Activated CD4-positive, alpha-beta T cell treated with anti-CD3 and anti-CD28 coated beads for 4 hours (primary cell): ENCODE results near the gene RALGAPA1.
"Not testable (repeated sequence)": the region's sequence is repeated elsewhere in the genome, so short reads cannot be mapped to it uniquely, and the experiment has no call there.

ENCODE experiments used
- DNase-seq, 2 donors: peaks; one replicate each; pipeline ENCODE4 v3.0.0-alpha.2; 2020

The RALGAPA1 gene

DNA sequence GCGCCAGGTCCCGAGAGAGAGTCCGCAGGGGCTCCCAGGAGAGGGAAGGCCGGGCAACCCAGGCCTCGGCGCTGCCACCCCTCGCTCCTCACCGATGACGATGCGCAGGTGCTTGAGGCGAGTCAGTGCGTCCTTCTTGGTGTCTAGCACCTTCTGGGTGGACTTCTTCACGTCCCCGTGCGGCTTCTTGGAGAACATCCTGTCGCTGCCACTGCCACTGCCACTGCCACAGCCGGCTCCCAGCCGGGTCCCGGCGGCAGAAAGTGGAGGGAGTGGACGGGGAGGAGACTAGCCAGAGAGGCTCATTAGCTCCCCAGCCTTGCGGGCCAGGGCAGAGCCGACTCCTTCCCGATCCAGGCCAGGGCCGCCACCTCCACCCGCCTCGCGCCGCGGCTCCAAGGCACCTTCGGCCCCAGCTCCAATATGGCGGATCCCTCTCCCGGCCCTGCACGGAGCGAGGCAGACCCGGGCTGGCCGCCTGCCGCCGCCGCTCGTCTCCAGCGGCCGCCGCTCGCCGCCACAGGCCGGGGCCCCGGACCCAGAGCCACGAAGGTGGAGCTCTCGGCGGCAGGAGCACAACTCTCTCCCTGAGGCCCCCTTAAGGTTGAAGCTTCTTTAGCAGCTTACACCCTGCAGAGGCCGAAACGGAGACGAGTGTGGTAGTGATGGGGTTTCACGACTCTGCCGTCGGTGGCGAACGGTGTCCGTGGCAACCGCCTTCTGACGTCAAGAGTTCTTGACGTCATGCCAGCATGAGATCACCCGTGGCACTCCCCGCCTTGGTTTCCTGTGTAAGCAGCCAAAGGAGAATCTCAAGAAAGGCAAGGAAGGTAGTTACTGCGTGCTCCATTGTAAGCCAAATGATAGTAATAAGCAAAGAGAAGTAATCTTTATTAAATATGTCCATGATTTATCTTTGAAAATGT, at the start of gene RALGAPA1:
Gene RALGAPA1 (minus strand): TSS at position 658 of the 926 bp plus-strand sequence. CDS start 460 bp downstream, at position 198.
- peak; percentile 91 to 94 for DNase-seq

DNA sequence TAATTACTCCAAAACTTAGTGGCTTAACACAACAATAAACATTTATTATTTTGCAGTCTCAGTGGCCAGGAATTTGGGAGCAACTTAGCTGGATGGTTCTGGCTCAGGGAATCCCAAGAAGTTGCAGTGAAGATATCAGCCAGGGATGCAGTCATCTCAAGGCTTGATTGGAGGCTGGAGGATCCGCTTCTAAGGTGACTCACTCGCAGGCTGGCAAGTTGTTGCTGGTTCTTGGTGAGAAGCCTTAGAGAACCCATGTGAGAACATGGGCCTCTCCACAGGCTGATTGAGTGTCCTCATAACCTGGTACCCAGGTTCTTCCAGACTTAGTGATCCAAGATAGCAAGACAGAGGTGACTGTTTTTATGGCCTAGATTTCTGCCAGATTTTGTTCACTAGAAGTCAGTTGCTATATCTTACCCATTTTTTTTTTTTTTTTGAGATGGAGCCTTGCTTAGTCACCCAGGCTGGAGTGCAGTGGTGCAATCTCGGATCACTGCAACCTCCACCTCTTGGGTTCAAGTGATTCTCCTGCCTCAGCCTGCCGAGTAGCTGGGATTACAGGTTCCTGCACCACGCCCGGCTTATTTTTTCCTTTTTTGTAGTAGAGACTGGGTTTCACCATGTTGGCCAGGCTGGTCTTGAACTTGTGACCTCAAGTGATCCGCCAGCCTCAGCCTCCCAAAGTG, 49.6 kb upstream of the RALGAPA1 start:
- DNase-seq = no peak

GRCh38 chr14:35855876-35856481, 46.9 kb upstream of the RALGAPA1 start:
- no peak for DNase-seq

DNA sequence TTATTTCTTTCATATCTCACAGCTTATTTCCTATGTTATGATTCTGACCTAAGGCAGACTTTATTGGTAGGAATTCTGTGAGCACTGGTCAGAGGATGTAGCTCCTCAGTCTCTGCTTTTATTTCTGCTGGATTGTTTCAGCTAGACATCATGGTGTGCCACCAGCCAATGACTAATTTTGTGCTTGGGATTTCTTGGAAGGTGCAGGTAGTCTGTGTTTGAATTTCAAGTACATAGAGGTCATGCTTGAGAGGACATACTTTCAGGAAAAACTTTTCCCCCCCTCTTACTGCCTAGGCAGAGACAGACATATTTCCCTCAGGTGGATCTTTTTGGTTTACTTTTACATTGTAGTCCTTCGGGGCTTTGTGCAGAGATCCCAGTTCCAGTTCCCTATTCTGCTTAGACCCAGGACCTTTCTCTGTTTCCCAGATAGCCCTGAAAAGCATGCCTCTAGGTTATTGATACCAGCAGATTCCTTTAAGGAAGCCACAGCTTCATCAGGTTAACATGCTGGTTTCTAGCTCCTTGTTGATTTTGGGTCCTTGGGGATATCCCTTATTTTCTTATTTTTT, 45.7 kb upstream of the RALGAPA1 start:
- DNase-seq = no peak

DNA sequence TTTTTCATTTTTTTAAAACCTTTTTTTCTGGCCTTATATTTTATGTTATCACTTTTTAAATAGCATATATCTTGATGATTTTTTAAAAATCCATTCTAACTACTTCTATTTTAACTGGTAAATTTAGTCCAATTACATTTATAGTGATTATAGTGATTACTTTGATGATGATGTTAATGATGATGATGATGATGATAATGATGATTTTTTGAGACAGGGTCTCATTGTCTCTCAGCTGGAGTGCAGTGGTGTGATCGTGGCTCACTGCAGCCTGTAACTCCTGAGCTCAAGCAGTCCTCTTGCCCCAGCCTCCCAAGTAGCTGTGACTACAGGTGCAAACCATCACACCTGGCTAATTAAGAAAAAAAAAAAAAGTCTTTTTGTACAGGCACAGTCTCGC, 44.1 kb upstream of the RALGAPA1 start:
- DNase-seq = no peak

DNA sequence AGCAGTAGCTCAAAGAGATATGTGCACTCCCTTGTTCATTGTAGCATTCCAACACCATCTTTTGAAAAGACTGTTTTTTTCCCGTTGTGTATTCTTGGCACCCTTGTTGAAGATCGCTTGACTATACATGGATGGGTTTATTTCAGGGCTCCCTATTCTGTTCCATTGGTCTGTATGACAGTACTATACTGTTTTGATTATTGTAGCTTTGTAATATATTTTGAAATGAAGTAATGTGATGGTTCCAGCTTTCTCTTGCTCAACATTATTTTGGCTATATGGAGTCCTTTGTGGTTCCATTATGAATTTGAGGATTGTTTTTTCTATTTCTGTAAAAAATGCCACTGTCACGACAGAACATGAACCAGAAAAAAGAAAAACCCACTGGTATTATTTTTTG, 42.7 kb upstream of the RALGAPA1 start:
- no peak for DNase-seq

GRCh38 chr14:35849122-35849521, 40.0 kb upstream of the RALGAPA1 start:
- DNase-seq = no peak

- DNase-seq = no peak
These were observed 38.5 kb upstream of the RALGAPA1 start for GRCh38 chr14:35847636-35848035.

- DNase-seq = no peak
These were observed 35.4 kb upstream of the RALGAPA1 start for GRCh38 chr14:35844494-35844893.

- not testable (repeated sequence) for DNase-seq
These were observed 33.1 kb upstream of the RALGAPA1 start for GRCh38 chr14:35842245-35842644.

DNA sequence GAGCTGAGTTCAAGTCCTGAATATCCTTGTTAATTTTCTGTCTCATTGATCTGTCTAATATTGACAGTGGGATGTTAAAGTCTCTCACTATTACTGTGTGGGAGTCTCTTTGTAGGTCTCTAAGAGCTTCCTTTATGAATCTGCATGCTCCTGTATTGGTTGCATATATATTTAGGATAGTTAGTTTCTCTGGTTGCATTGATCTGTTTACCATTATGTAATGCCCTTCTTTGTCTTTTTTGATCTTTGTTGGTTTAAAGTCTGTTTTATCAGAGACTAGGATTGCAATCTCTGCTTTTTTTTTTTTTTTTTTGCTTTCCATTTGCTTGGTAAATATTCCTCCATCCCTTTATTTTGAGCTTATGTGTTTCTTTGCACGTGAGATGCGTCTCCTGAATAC, 32.6 kb upstream of the RALGAPA1 start:
- DNase-seq = not testable (repeated sequence)

DNA sequence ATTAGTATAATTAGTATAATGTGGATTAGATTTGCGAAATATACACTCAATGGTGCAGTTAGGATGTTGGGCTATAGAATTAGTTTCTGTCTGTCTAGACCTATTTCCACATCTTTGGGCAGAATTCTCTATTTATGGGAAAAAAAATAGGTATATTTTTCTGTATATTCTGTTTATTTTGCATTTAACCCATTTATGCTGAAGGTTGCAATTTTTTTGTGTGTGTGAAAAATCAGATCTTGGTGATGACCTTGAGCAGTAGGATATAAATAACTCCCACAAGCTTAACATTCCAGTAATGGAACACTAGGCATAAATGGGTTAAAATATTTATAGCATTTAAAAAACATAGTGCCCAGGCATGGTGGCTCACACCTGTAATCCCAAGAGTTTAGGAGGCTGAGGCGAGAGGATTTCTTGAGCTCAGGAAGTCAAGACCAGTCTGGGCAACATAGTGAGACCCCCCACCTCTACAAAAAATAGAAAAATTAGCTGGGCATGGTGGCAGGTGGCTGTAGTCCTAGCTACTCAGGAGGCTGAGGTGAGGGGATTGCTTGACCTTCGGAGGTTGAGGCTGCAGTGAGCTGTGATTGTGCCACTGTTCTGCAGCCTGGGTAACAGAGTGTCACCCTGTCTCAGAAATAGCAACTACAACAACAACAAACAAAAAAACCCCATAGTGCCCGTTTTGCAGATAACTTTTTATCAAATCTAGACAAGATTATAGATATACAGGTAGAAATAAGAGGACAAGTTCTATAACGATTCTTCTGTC, 26.3 kb upstream of the RALGAPA1 start:
- no peak for DNase-seq

GRCh38 chr14:35829449-35829848, 20.4 kb upstream of the RALGAPA1 start:
- no peak for DNase-seq

DNA sequence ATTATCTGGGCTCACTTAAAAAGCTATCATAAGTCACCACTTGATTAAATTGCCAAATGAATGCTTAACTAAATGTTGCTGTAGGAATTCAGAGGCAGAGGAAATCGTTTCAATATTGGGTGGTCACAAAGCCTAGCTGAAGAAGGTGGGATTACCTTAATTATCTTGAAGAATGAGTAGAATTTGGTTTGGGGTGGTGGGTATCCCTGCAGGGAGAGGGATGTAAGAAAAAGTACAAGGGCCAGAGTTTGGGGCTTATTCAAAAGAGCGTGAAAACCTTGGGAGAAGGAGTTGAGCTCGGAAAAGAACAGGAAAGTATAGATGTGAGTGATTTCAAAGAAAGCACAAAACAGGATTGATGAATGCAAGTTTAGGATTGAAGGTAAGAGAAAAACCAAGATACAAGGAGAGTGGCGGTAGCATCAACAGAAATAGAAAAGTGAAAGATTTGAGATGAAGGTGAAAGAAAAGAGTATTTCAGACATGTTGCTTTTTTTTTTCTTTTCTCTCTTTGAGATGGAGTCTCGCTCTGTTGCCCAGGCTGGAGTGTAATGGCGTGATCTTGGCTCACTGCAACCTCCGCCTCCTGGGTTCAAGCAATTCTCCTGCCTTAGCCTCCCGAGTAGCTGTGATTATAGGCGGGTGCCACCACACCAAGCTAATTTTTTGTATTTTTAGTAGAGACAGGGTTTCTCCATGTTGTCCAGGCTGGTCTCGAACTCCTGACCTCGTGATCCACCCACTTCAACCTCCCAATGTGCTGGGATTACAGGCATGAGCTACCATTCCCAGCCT, 18.8 kb upstream of the RALGAPA1 start:
- DNase-seq = no peak

DNA sequence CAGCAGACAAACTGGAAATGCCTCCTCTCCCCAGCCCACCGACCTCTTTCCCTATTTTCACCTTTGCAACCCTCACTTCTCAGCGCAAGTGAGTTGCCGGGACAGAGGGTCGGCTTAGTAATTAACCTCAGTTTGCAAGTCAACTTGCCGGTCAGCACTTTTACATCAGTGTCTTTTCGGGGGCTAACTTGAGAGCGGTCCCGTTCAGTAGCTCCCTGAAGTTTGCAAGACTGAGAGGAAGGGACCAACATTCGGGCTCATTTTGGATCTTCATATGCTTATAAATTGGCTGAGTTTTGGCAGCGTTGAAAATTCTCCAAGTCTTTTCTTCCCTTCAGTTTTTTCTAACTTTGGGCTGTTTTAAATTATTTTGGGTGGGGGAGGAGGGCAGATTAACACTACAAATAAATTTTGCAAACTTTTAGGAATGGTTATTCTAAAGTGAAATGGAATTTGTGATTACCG, 17.9 kb upstream of the RALGAPA1 start:
- no peak for DNase-seq

DNA sequence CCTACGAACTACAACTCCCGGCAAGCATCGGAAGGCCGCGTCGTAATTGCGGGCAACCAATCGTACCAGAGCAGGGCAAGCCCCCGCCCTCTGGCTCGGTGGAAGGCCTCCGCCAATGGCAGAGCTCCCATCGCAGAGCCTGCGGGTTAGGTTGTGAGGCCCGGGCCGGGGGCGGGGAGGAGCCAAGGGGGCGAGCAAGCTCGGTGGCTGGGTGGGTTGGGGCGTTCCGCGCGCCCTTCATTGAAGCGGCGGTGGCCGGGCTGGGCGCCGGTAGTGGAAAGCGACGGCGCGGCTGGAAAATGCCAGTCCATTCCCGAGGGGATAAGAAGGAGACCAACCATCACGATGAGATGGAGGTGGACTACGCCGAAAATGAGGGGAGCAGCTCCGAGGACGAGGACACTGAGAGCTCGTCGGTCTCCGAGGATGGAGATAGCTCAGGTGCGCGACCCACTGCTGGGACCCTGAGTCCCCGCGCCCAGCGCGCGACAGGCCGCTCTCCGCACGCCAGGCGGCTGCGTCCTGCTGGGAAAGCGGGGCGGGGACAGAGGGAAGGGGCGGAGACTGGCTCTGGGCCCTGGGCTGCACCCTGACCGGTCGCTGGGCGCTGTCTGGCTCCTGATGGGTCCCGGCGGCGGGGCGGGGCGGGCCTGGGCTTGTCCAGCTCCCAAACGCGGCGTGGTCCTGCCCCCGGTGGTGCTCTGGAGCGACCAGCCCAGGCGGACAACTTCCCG, 17.3 kb upstream of the RALGAPA1 start, which contains the start of gene BRMS1L:
Gene BRMS1L (plus strand): TSS at position 121 of the 734 bp plus-strand sequence. CDS start 179 bp downstream, at position 300.
- DNase-seq = peak; percentile 95 to 96

GRCh38 chr14:35825968-35826217, 16.8 kb upstream of the RALGAPA1 start:
- DNase-seq = no peak

GRCh38 chr14:35824446-35825165, 15.5 kb upstream of the RALGAPA1 start:
- DNase-seq = not testable (repeated sequence)

- no peak for DNase-seq
These were observed 13.4 kb upstream of the RALGAPA1 start for GRCh38 chr14:35822501-35822900.
